ENCODE measurements around the gene RAB6A. TPM values are rescaled to one million over a fixed set of nuclear protein-coding genes. Genes with fewer than 3 reads are reported as not detected.
A peak's percentile ranks its signal among the peaks of the same experiment; 100 is the strongest.

RAB6A gene
- total RNA-seq, 1 experiment from 2014 or later, result 227 TPM

DNA sequence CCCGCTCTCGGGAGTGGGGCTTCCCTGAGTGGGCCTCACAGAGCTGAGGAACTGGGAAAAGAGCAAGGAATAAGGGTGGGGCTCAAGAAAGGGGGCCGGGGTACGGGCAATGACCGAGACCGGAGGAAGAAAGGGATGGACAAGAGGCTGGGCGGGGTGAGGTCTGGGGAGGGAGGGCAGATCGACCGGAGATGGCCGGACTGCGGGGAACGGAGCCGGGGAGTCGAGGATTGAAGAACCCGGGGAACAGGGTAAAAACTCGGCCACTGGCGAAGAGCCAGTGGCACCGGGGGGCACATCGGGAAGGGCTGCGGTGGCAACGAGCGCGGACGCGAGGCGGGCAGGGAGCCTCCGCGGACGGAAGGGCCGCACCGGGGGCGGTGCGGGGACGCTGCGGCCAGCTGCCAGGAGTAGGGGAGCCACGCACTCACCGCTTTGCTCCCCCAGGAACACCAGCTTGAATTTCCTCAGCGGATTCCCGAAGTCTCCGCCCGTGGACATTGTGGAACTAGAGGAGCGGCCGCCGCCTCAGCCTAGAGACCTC, 667 bp downstream of the RAB6A start:
- ChIA-PET POLR2A (interaction anchor here (1.2 to 4.2 kb wide), 6 partner anchors 19 to 162 kb away, joined by 3 to 92 read pairs (median 16); partner anchors contain the start of genes FAM168A and MRPL48), CTCF (interaction anchor here (1.1 to 2.3 kb wide), 5 partner anchors 19 to 171 kb away, joined by 3 to 39 read pairs (median 13); no protein-coding TSS in a partner anchor)
- TF ChIP-seq, protein P1, sequence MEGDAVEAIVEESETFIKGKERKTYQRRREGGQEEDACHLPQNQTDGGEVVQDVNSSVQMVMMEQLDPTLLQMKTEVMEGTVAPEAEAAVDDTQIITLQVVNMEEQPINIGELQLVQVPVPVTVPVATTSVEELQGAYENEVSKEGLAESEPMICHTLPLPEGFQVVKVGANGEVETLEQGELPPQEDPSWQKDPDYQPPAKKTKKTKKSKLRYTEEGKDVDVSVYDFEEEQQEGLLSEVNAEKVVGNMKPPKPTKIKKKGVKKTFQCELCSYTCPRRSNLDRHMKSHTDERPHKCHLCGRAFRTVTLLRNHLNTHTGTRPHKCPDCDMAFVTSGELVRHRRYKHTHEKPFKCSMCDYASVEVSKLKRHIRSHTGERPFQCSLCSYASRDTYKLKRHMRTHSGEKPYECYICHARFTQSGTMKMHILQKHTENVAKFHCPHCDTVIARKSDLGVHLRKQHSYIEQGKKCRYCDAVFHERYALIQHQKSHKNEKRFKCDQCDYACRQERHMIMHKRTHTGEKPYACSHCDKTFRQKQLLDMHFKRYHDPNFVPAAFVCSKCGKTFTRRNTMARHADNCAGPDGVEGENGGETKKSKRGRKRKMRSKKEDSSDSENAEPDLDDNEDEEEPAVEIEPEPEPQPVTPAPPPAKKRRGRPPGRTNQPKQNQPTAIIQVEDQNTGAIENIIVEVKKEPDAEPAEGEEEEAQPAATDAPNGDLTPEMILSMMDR (IDR thresholded peaks at IDR 0.05; ENCODE audit: insufficient read depth in 1 of 2, low read depth in 1 of 2, low read length in 1 of 2, severe bottlenecking in 1 of 2, unreplicated experiment in 1 of 2), result peak in 1 of 2 experiments; percentile 4
- Histone ChIP-seq H3K9me3 (no peaks in the 10 kb centered on the region), H3K4me3 (ENCODE audit: low read depth, low read length) (peak overlapping the region; percentile 92), H3K4me1 (peaks cover 28% of the 10 kb centered on the region), H3K36me3 (ENCODE audit: control insufficient read depth, insufficient read depth, low read length) (no peaks in the 10 kb centered on the region), H3K27me3 (replicated peaks; ENCODE audit: control insufficient read depth, insufficient read depth, low read length) (no peaks in the 10 kb centered on the region)
- Mint-ChIP-seq H3K4me1 (ENCODE audit: low read depth, unreplicated experiment) (peaks cover 21% of the 10 kb centered on the region), H3K4me3 (ENCODE audit: unreplicated experiment) (peak overlapping the region; percentile 91), H3K27me3 (ENCODE audit: insufficient read depth, unreplicated experiment) (no peaks in the 10 kb centered on the region), H3K9me3 (ENCODE audit: unreplicated experiment) (no peaks in the 10 kb centered on the region), H3K27ac (ENCODE audit: unreplicated experiment) (peak overlapping the region; percentile 82), H3K36me3 (ENCODE audit: insufficient read depth, unreplicated experiment) (peaks cover 23% of the 10 kb centered on the region)
- intact Hi-C loops (cut with micrococcal nuclease; ENCODE audit: unreplicated experiment), result no loop called here
- BruUV-seq (replicated peaks), result no TSS peak
- peak; percentile 56 to 60 for DNase-seq

DNA sequence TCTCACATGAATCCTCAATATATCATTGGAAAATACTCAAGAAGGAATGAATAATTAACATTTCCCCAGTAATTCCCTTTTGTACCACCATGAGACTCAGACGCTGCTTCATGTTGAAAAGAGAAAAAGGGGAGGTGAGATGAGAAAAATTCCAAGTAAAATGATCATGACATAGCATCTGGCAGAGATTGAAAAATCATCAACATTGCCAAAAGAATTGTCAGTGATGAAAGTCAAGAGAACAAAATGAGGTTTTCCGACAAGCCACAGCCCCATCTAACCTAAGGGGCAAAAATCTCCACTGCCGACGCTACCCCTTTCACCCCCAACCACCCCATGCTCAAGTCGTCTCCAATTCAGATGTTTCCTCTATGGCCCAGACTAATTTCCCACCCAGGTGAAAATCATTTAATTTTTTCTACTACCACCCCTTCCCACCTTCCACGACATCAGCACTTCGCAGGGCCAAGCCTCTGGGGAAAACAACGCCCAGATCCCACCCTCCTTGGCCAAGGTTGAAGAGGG, 1.2 kb downstream of the RAB6A start:
- H3K4me1 Mint-ChIP-seq (ENCODE audit: low read depth, unreplicated experiment), result peaks cover 21% of the 10 kb centered on the region
- H3K36me3 ChIP-seq (ENCODE audit: control insufficient read depth, insufficient read depth, low read length), result no peaks in the 10 kb centered on the region
- TF ChIP-seq, protein P1 (IDR thresholded peaks at IDR 0.05; ENCODE audit: insufficient read depth in 1 of 2, low read depth in 1 of 2, low read length in 1 of 2, severe bottlenecking in 1 of 2, unreplicated experiment in 1 of 2), result peak; percentile 12 to 17
- BruUV-seq (replicated peaks), result no TSS peak
- peaks cover 28% of the 10 kb centered on the region for H3K4me1 ChIP-seq
- peaks cover 23% of the 10 kb centered on the region for H3K36me3 Mint-ChIP-seq (ENCODE audit: insufficient read depth, unreplicated experiment)
- H3K27me3 ChIP-seq (replicated peaks; ENCODE audit: control insufficient read depth, insufficient read depth, low read length), result no peaks in the 10 kb centered on the region
- H3K9me3 Mint-ChIP-seq (ENCODE audit: unreplicated experiment), result no peaks in the 10 kb centered on the region
- POLR2A ChIA-PET, result interaction anchor here (1.2 to 2.4 kb wide), 3 partner anchors 25 to 46 kb away, joined by 3 to 38 read pairs (median 27); partner anchors contain the start of gene MRPL48
- no peaks in the 10 kb centered on the region for H3K27me3 Mint-ChIP-seq (ENCODE audit: insufficient read depth, unreplicated experiment)
- CTCF ChIA-PET, result interaction anchor here (2.3 kb wide), 1 partner anchor 20 kb away, joined by 39 read pairs; no protein-coding TSS in a partner anchor
- peak overlapping the region; percentile 91 for H3K4me3 Mint-ChIP-seq (ENCODE audit: unreplicated experiment)
- peak overlapping the region; percentile 82 for H3K27ac Mint-ChIP-seq (ENCODE audit: unreplicated experiment)
- H3K4me3 ChIP-seq (ENCODE audit: low read depth, low read length), result peak overlapping the region; percentile 92
- intact Hi-C loops (cut with micrococcal nuclease; ENCODE audit: unreplicated experiment), result no loop called here
- DNase-seq, result no peak
- no peaks in the 10 kb centered on the region for H3K9me3 ChIP-seq

DNA sequence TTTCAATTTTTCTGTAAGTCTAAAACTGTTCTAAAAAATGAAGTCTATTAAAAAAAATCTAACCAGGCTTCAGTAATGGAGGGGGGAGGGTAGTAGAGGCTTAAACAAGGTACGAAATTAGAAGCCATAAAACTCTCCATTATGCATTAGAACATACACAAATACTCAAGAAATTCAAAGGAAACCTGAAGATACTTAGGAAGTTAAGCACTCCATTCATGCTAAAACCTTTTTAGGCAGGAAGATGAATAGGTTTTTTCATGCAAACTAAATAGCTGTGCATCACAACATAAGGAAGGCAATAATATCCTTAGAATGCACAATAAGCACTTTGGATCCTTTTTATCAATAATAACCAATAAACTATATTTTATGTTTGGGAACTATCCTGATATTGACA, 2.4 kb downstream of the RAB6A start:
- Histone ChIP-seq H3K4me3 (ENCODE audit: low read depth, low read length) (peak overlapping the region; percentile 92; the same call in 1 of the 2 replicates), H3K9me3 (no peaks in the 10 kb centered on the region), H3K36me3 (ENCODE audit: control insufficient read depth, insufficient read depth, low read length) (no peaks in the 10 kb centered on the region), H3K27me3 (replicated peaks; ENCODE audit: control insufficient read depth, insufficient read depth, low read length) (no peaks in the 10 kb centered on the region), H3K4me1 (peaks cover 40% of the 10 kb centered on the region)
- H3K4me3 Mint-ChIP-seq (ENCODE audit: unreplicated experiment), result peak overlapping the region; percentile 91
- peaks cover 30% of the 10 kb centered on the region for H3K36me3 Mint-ChIP-seq (ENCODE audit: insufficient read depth, unreplicated experiment)
- H3K4me1 Mint-ChIP-seq (ENCODE audit: low read depth, unreplicated experiment), result peaks cover 27% of the 10 kb centered on the region
- DNase-seq, result no peak
- H3K9me3 Mint-ChIP-seq (ENCODE audit: unreplicated experiment), result no peaks in the 10 kb centered on the region
- TF ChIP-seq, protein P1 (IDR thresholded peaks at IDR 0.05; ENCODE audit: insufficient read depth in 1 of 2, low read depth in 1 of 2, low read length in 1 of 2, severe bottlenecking in 1 of 2, unreplicated experiment in 1 of 2), result no peak
- intact Hi-C loops (cut with micrococcal nuclease; ENCODE audit: unreplicated experiment), result no loop called here
- ChIA-PET POLR2A (no interaction called here), CTCF (no interaction called here)
- H3K27me3 Mint-ChIP-seq (ENCODE audit: insufficient read depth, unreplicated experiment), result no peaks in the 10 kb centered on the region
- H3K27ac Mint-ChIP-seq (ENCODE audit: unreplicated experiment), result no peak overlapping the region
- BruUV-seq (replicated peaks), result no TSS peak
